Muscle layer of duodenum (tissue), 2 donors: ENCODE data around the gene EFNA5.
"Not testable (repeated sequence)": the region's sequence is repeated elsewhere in the genome, so short reads cannot be mapped to it uniquely, and the experiment has no call there.

Source experiments
- H3K27ac ChIP-seq: one replicate; pipeline ENCODE4 v1.7.0; 2013; ENCODE audit warnings: mild to moderate bottlenecking, low read length
- H3K27me3 ChIP-seq: one replicate; pipeline ENCODE4 v1.7.0; 2013; ENCODE audit warnings: low read depth, mild to moderate bottlenecking, control low read depth, low read length
- H3K36me3 ChIP-seq, 2 donors: one replicate each; pipeline ENCODE4 v1.7.0; 2013; ENCODE audit warnings: low read length in 2 of 2, control low read depth in 1 of 2, mild to moderate bottlenecking in 1 of 2; ENCODE audit not compliant: insufficient read depth in 2 of 2, control insufficient read depth in 1 of 2
- H3K4me1 ChIP-seq, 2 donors: one replicate each; pipeline ENCODE4 v1.7.0; 2013; ENCODE audit warnings: low read length in 2 of 2, mild to moderate bottlenecking in 2 of 2, control low read depth in 1 of 2, moderate library complexity in 1 of 2; ENCODE audit not compliant: insufficient read depth in 2 of 2, control insufficient read depth in 1 of 2
- H3K4me3 ChIP-seq, 2 donors: one replicate each; pipeline ENCODE4 v1.7.0; 2013; ENCODE audit warnings: low read length in 2 of 2, low read depth in 1 of 2, mild to moderate bottlenecking in 1 of 2
- H3K9me3 ChIP-seq, 2 donors: one replicate each; pipeline ENCODE4 v1.7.0; 2013; ENCODE audit warnings: low read length in 2 of 2, control low read depth in 1 of 2, mild to moderate bottlenecking in 1 of 2; ENCODE audit not compliant: control insufficient read depth in 1 of 2
- donor health status: healthy.

Gene EFNA5

DNA sequence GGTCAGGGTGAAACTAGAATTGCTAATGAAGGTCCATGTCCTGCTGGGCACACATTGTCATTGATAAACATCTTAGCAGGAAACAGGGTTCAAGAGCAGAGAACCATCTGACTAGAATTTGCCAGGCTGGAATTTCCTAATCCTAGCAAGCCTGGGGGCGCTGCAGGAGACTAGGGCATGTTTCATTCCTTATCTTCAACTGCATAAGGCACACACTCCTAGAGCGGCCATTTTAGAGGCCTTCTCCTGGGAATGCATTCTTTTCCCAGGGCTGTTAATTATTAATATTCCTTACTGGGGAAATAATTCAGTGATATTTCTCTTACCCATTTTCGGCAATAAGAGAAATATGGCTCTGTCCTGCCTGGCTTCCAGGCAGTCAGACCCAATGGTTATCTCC lies 324.2 kb downstream of the EFNA5 start:
- H3K4me3 ChIP-seq, H3K4me1 ChIP-seq, H3K36me3 ChIP-seq, H3K27ac ChIP-seq, H3K27me3 ChIP-seq, H3K9me3 ChIP-seq: not testable (repeated sequence)

DNA sequence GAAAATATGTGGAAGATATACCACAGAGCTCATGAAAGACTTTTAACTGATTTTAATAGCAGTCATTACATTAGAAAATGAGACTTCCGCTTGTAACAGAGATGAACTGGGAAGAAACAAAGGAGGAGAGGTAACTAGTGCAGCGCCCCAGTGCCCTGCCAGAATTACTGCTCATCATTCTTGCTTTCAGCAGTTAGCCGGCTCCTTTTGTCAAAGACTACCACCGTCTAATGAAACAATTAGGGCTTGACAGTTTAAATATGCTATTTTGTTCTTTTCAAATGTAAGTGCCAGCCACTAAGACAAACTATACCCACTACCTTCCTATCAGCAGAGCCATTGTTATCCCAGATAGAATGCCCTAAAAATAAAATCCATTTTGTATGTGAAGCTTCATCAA lies 328.4 kb downstream of the EFNA5 start:
- Histone ChIP-seq H3K4me3 (no peak overlapping the region), H3K9me3 (peaks cover 0 to 3% of the 10 kb centered on the region in 2 donors), H3K36me3 (no peaks in the 10 kb centered on the region), H3K4me1 (no peaks in the 10 kb centered on the region), H3K27me3 (no peaks in the 10 kb centered on the region), H3K27ac (no peak overlapping the region)

DNA sequence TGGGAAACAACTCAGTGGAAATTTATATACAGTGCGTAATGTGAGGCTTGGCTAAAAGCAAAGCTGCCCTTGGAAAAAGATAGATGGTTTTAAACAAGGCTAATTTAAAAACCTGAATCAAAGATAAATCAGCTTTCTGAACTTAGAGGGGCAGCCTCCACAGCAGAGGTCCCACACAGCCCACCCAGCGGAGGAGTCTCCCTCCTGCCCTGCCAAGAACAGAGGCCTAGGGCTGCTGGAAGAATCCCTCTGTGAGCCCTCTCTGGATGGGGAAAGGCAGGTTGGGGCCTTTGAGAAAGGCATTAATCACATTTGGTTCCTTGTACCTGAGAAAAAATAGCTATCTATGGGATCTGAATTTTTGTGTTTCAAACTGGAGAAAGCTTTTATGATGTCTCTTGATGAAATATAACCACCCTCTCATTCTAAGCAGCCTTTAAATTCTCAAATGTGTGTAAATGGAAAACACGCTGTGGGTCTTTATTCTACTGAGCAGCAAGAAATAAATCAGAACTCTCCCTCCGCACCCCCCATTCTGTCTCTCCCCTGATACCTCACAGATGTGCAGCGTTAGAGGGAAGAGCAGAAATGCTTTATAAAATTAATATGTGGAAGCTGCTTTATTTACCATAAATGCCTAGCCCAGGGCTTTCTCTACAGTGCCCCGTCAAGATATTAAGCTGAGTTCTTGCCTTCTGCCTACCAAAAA lies 329.2 kb downstream of the EFNA5 start:
- no peaks in the 10 kb centered on the region for H3K36me3 ChIP-seq
- H3K27ac ChIP-seq = no peak overlapping the region
- no peaks in the 10 kb centered on the region for H3K27me3 ChIP-seq
- no peaks in the 10 kb centered on the region for H3K4me1 ChIP-seq
- no peak overlapping the region for H3K4me3 ChIP-seq
- peaks cover 0 to 3% of the 10 kb centered on the region in 2 donors for H3K9me3 ChIP-seq

DNA sequence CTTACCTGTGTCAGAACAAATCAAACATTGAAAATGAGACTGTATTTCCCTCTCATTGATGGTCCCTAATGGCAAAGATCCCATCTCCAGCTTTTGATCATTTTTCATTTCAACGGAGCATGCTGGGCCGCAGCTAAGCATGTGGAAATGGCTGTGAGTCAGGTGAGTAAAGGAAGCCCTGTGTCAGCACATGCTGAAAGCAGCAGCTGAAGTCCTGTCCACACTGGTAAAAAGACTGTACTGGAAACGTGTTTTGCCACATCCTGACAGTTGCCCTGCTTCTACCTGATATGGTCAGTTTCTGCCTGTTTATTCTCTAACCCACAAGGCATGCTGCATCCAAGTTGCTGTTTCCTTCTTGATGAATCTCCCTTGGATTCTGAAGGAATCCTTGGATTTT lies 330.1 kb downstream of the EFNA5 start:
- Histone ChIP-seq H3K4me1 (no peaks in the 10 kb centered on the region), H3K36me3 (no peaks in the 10 kb centered on the region), H3K27ac (no peak overlapping the region), H3K27me3 (no peaks in the 10 kb centered on the region), H3K4me3 (no peak overlapping the region), H3K9me3 (no peaks in the 10 kb centered on the region)

DNA sequence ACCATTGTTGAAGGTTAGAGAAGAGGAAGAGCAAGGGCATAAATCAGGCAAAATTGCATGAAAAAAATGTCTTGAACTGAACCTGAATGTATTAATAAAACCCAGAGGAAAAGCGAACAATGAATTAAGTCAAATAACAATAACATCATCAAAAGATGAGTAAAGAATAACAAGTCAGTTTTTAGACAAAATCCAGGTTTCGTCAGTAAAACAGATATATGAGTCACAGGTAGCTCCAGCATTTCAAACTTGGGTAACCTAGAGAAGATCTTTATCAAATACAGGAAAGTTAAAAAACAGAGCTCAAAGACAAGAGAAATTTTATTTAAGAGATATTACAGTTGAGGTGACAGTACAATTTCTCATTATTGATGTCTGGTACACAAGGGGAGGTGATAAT lies 332.4 kb downstream of the EFNA5 start:
- Histone ChIP-seq H3K4me3 (no peak overlapping the region), H3K36me3 (no peaks in the 10 kb centered on the region), H3K27ac (no peak overlapping the region), H3K9me3 (no peaks in the 10 kb centered on the region), H3K27me3 (no peaks in the 10 kb centered on the region), H3K4me1 (no peaks in the 10 kb centered on the region)

DNA sequence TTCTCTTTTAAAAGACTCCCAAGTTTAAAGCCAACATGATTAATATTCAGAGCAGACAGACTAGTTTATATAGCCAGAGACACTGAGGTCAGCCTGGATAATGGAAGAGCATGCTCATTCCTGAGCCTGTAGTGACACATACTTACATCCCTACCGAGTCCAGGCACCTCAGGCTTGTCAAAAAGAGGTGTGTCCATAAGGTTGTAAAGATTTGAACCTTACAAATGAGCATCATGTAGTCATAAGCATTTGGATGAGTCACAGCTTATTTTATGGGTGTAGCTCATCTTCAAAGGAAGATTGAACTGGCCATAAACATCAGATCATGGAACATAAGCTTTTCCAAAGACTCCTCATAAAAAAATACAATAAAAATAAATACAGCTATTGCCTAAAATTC lies 333.5 kb downstream of the EFNA5 start:
- Histone ChIP-seq H3K9me3 (no peaks in the 10 kb centered on the region), H3K27me3 (no peaks in the 10 kb centered on the region), H3K4me3 (no peak overlapping the region), H3K36me3 (no peaks in the 10 kb centered on the region), H3K27ac (no peak overlapping the region), H3K4me1 (no peaks in the 10 kb centered on the region)

DNA sequence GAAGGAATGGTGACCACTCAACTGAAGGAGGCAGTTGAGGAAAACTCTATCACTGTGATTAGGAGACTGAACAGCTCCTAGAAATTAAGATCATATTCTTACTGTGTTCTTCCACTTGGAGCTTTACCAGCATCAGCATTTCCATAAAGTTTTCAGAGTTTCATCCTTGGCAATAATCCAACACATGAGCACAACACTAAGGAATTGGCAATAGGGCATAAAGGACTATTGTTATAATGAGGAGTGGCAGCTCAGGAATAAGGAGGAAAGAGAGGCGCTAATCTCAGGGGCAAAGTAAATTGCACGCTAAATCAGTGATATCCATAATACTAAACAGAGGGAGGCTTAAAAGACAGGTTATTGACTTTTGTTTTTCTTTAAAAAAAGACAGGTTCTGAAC lies 338.9 kb downstream of the EFNA5 start:
- no peaks in the 10 kb centered on the region for H3K36me3 ChIP-seq
- H3K4me1 ChIP-seq = no peaks in the 10 kb centered on the region
- H3K4me3 ChIP-seq = no peak overlapping the region
- no peaks in the 10 kb centered on the region for H3K27me3 ChIP-seq
- no peaks in the 10 kb centered on the region for H3K9me3 ChIP-seq
- no peak overlapping the region for H3K27ac ChIP-seq

DNA sequence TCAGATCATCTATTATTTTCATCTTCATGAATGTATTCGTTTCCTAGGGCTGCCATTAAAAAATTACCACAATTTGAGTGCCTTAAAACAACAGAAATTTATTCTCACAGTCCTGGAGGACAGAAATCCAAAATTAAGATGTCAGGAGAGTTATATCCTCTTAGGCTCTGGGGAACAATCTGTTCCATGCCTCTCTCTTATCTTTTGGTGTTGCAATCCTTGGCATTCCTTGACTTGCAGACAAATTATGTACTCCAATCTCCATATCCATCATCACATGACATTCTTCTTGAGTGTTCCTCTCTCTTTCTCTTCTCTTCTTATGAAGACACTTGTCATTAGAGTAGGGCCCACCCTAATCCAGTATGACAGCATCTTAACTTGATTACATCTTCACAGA lies 339.4 kb downstream of the EFNA5 start:
- no peak overlapping the region for H3K27ac ChIP-seq
- no peaks in the 10 kb centered on the region for H3K36me3 ChIP-seq
- no peaks in the 10 kb centered on the region for H3K9me3 ChIP-seq
- H3K4me3 ChIP-seq = no peak overlapping the region
- H3K27me3 ChIP-seq = no peaks in the 10 kb centered on the region
- H3K4me1 ChIP-seq = no peaks in the 10 kb centered on the region

DNA sequence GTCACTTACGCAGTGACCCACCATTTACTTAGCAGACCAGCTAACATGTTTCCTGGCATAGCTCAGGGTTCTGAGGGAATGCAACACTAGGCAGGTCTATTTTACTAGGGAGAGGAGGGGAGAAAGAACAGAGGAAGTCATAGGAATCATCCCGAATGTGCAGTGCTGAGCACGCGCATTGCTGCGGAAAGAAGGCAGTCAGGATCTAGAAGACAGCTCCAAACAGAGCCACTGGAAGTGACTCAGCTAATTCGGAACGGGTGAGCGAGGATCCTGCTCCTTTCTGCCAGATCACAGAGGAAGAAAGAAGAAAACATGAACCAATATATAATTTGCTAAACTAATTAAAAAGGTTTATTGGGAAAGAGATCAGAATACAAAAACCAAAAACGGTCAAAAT lies 339.8 kb downstream of the EFNA5 start:
- Histone ChIP-seq H3K9me3 (no peaks in the 10 kb centered on the region), H3K27ac (no peak overlapping the region), H3K4me1 (no peaks in the 10 kb centered on the region), H3K27me3 (no peaks in the 10 kb centered on the region), H3K4me3 (no peak overlapping the region), H3K36me3 (no peaks in the 10 kb centered on the region)

DNA sequence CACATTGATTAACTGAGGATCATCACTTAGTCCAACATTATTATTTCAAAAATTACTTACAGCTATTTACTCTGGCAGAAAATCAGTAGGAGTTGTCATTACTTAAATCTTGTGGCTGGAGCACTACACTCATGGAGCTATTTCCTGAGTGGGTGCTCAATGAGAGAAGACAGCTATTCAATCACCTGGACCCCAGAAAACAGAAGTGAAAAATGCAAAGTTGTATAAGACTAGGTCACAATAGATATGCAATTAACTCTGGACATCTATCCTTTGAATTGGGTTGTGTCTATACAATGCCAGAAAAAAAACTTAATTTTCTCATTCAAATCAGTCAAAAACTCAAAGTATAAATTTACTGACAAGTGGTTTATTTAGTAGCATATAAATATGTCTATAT lies 340.9 kb downstream of the EFNA5 start:
- Histone ChIP-seq H3K27ac (no peak overlapping the region), H3K27me3 (no peaks in the 10 kb centered on the region), H3K9me3 (no peaks in the 10 kb centered on the region), H3K4me3 (no peak overlapping the region), H3K36me3 (no peaks in the 10 kb centered on the region), H3K4me1 (no peaks in the 10 kb centered on the region)
